HG03060 (cell line): ENCODE data around the gene MNDA.
A peak's percentile ranks its signal among the peaks of the same experiment; 100 is the strongest.

Source experiments
- ATAC-seq: cut with Tn5 transposase; IDR thresholded peaks from one replicate; pipeline ENCODE4 v1.9.1; 2021; ENCODE audit warnings: low read depth, moderate number of reproducible peaks; ENCODE audit not compliant: unreplicated experiment

MNDA gene

DNA sequence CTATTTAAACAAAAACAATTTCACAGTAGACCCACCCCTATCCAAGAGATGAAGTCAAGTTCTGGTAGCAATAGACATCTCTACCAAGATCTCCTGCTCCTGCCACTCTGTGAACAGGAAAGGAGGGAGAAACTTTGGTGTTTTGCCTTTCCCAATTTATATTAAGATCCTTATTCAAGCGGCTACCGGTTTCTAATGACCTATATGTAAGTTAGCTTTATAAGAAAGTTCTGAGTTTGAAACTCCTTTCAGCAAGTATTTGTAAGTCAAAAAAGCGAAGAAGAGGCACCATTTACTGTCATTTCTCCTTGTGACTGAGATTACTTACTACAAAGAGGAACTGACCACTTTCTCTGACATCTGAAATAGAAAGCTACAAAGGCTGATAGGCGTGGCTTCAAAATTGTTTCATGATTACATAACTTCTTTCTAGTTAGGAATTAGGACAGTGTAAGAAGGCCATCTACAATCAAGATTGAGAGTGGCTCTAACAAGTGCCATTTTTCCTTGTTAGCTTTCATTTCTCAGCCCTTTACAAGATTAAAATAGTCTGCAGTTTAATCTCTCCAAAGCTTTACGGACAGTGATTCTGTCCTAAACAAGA is at the start of gene MNDA:
Gene MNDA (plus strand): TSS at position 448 of the 604 bp plus-strand sequence. CDS start 10,803 bp downstream, outside the sequence.
- ATAC-seq: peak; percentile 93

DNA sequence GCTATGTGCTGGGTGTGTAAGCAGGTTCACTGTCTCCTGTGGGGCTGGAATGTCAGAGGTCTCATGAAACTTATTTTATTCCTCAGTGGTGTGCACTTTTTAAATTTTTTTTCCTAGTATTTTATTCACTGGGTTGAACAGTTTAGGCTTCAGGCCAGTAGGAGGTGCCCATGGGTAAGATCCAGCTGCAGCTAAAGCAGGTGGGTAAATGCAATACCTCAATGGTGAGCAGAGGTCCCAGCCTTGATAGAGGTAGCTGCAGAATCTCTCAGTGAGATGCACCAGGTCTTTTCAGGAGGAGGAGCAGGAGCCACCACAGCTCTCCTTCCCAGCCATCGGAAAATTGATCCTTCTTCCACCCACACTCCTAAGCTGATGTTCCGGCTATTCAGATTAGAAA is 37.5 kb upstream of the MNDA start:
- ATAC-seq: no peak

- no peak for ATAC-seq
Measured at GRCh38 chr1:158794247-158794646, 36.9 kb upstream of the MNDA start.

- ATAC-seq: no peak
Measured at GRCh38 chr1:158798531-158798930, 32.6 kb upstream of the MNDA start.

DNA sequence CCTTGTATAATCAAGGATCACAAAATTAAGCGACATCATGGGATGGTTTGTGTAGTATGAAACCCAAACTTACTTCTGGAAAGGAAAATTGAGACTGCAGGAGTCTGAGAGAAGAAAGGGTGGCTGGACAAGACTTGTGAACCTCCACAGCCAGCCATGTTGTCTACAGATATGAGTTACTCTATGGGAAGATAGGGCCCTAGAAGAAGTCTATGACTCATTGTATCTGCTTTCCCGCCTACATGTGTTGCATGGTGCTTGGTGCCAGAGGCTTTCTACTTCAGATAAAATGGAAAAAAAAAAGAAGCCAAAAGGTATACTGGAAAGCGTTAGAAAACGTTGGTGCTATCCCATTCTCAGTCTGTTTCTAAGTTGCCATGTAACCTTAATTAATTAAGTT is 31.5 kb upstream of the MNDA start:
- no peak for ATAC-seq

DNA sequence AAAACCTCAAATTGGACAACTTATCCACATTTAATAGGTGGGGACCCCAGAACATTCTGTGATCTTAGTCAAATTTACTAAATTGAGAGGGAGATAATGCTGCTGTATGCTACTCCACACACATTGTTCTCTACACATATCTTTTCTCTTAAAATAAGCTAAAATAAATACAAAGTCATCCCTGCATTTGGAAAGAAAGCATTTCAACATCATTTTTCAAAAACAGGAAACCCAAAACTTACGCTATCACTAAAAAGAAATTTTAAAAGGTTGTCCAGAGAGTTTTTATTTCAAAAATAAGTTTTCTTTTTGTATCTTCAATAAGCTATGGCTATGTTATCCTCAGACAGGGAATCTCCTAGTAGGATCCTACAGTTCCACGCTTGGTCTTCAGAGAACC is 30.6 kb upstream of the MNDA start:
- ATAC-seq: no peak

- ATAC-seq: no peak
Measured at GRCh38 chr1:158801396-158801795, 29.8 kb upstream of the MNDA start.

DNA sequence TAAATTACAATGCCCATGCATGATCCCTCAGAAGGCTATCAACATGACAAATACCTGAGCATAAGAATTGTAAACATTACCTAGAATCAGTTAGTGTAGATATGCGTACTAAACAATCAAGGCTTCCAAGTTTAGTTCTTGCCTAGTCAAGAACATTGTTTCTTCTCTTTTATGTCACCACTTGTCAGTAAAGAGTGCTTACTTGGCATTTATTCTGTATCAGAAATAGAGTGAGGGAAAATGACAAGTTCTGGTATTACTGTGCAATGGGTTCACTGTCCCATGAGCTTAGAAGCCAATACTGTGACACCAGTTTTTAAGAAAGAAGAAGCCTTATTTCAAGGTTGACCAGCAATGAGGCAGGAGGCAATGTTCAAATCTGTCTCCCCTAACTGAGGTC is 27.5 kb upstream of the MNDA start:
- no peak for ATAC-seq

- ATAC-seq: no peak
Measured at GRCh38 chr1:158806916-158807536, 24.1 kb upstream of the MNDA start.

DNA sequence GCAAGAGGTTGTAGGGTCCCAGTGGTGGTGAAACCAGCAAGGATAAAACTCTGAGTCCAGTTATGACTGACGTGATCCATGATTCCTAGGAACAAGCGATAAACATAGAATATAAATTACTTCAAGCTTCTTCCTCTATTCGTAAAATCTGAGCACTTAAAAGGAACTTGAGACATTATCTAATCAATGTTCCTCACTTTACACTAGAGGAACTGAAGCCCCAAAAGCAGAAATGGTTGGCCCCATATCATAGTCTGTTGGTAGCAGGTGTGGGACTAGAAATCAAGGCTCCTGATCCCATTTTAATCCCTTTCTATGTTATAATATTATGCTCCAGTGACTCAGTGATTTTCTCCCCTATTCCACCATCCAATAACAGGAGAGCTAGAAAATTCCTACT is 21.9 kb upstream of the MNDA start:
- no peak for ATAC-seq

DNA sequence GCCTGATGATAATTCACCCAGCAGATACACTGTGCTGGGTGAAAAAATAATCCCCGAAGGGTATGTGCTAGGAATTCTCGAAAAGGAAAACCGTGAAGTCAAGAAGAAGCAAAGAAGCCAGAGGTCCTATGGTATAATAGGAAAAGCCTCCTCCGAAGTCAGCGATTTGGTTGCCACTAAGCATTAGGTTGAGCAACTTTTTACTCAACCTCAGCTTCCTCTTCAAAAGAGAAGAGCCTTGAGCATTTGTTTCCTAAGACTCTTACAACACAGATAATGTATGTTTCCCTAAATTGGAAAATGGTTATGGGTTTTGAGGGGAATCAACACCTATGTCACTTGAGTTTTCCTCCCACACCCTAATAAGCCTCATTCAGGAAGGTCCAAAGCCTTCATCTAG is 21.3 kb upstream of the MNDA start:
- ATAC-seq: no peak

DNA sequence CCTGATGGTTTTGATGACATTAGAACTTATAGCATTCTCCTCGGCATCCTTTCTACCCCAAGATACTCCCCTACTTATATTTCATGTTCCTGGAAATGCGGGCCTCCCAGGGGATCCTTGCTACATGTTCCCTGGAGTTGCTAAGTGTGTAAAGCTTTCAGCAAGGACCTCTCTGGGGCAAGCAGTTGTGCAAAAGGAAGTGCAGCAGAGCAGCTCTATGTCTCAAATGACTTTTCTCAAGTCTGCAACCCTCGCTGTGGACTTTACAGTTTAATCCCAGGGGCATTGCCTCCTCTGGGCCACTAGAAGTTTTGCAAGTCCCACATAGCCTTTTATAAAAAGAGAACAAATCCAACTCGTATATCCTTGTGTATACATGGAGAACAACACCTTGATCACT is 20.8 kb upstream of the MNDA start:
- ATAC-seq: no peak

DNA sequence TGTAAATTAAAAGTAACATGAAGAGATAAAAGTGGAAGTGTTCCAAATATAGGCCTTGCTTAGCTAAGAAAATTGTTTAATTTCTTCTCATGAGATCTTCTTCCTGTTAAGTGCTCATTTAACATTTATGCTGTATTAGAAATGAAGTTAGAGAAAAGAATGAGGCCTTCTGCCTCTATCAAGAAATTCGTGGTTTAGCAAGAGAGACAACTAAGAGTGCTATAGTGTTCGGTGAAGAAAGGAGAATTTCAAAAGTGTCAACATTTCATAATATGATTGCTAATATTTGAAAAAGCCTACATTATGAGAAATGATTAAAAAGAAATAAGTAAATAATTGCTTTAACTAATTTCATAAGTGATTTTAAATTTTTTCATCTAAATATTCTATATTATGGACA is 18.8 kb upstream of the MNDA start:
- no peak for ATAC-seq

DNA sequence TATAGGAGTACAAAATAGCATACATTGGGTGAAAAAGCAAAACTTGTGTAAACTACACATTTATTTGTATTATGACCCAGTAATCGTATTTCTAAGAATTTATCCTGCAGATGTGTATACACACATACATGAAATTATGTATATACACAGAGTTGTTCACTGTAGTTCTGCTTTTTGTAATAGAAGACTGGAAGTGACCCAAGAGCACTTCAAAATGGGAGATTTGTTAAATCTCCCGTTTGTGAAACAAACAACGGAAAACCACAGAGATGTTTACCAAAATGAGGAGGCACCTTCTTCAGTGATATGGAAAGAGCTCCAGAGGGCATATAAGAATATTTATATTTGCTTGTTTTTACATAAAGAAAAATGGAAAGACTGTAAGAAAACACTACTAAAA is 18.0 kb upstream of the MNDA start:
- no peak for ATAC-seq

DNA sequence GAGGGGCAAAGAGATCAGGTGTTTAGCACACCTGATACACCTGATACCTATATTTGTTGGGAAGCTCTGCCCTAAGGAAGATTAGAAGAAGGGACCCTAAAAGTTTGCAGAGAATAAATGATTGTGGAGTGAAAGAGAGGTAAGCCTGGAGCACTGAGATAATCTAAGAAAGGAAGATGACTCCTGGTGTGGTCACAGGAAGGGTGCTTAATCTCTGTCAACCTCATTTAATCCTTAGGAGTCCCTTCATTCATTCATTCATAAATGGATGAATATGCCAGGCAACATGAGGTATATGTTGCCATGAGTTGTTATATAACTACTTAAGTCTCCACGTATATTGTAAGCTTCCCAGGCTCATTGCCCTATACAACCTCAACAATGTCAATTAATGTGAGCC is 16.2 kb upstream of the MNDA start:
- ATAC-seq: no peak

- ATAC-seq: no peak
Measured at GRCh38 chr1:158818560-158818959, 12.6 kb upstream of the MNDA start.

DNA sequence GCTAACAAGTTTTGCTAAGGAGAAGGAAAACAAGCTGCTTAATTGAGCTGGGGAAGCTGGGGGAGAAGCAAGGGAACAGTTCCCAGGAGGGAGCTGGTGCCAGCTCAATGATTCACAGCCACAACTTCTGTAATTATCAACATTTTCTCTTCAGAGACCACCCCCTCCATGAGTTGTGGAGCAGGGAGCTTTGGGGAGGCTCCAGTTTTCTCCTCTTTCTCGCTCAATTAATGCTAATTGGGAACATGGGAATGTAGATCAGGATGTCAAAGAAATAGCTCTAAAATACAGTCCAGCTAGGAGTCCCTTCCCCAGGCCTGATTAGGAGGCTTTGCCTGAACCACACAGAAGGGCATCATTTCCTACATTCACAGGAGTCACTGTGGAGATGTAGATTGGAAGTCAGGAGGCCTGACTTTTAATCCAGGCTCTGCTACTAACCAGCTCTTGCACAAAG is 12.1 kb upstream of the MNDA start:
- ATAC-seq: no peak

DNA sequence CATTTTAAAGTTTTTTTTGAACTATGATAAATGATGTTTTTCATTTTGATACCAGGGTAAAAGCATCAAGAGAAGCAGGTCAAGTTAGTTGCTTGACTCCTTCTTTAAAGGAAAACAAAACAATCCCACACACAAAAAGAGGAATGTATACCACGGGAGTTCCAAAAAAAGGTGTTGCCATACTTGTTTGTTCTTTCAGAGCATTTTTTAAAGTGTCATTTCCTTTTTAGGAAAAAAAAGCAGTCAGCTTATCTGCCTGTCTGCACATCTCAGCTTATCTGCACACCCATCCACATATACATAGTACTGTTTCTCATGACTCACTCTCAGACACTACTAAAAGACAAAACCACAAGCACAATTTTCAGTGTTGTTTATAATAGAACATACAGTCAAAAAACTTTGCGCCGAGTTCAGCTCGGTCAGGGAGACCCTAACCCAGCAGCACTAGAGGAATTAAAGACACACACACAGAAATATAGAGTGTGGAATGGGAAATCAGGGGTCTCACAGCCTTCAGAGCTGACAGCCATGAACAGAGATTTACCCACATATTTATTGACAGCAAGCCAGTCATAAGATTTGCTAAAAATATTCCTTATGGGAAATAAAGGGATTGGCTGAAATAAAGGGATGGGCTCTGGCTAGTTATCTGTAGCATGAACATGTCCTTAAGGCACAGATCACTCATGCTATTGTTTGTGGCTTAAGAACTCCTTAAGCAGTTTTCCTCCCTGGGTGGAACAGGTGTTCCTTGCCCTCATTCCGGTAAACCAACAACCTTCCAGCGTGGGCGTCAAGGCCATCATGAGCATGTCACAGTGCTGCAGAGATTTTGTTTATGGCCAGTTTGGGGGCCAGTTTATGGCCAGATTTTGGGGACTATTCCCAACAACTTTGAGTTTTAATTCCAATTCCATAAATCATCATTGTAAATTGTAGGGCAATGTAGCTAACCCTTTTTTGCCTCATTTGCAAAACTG is 11.4 kb upstream of the MNDA start:
- ATAC-seq: peak; percentile 88

- ATAC-seq: no peak
Measured at GRCh38 chr1:158821723-158822122, 9.4 kb upstream of the MNDA start.

- no peak for ATAC-seq
Measured at GRCh38 chr1:158830074-158830677, 975 bp upstream of the MNDA start.

DNA sequence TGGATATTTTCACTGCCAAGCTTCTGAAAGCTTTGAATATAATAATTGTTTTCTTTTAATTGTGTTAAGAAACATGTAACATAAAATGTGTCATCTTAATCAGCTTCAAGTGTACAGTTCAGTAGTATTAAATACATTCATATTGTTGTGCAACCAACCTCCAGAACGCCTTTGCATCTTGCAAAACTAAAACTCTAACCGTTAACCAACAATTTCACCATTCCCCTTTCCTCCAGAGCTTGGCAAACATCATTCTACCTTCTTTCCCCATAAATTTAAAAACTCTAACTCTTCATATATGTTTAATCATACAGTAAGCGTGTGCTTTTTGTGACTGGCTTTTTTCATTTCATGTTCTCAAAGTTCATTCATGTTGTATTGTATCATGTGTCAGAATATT is 2.1 kb downstream of the MNDA start:
- ATAC-seq: no peak
